ENCODE results near the gene AGBL4.

The AGBL4 gene

GRCh38 chr1:48644905-48645605 is 1378.7 kb downstream of the AGBL4 start:
- DNase-seq (ENCODE audit: low read depth), result no peak

GRCh38 chr1:48644190-48644900 is 1379.4 kb downstream of the AGBL4 start:
- DNase-seq (ENCODE audit: low read depth), result no peak

- no peak for DNase-seq (ENCODE audit: low read depth)
Measured at GRCh38 chr1:48643193-48643592, 1380.6 kb downstream of the AGBL4 start.

- no peak for DNase-seq (ENCODE audit: low read depth)
Measured at GRCh38 chr1:48640836-48641492, 1382.8 kb downstream of the AGBL4 start.

- no peak for DNase-seq (ENCODE audit: low read depth)
Measured at GRCh38 chr1:48629867-48630266, 1393.9 kb downstream of the AGBL4 start.

- DNase-seq (ENCODE audit: low read depth), result no peak
Measured at GRCh38 chr1:48627486-48627885, 1396.3 kb downstream of the AGBL4 start.

- DNase-seq (ENCODE audit: low read depth), result peak; percentile 14
Measured at GRCh38 chr1:48619539-48619938, 1404.2 kb downstream of the AGBL4 start.

GRCh38 chr1:48617252-48617651 is 1406.5 kb downstream of the AGBL4 start:
- DNase-seq (ENCODE audit: low read depth), result peak; percentile 10

- DNase-seq (ENCODE audit: low read depth), result no peak
Measured at GRCh38 chr1:48616710-48617109, 1407.0 kb downstream of the AGBL4 start.

GRCh38 chr1:48611841-48612240 is 1411.9 kb downstream of the AGBL4 start:
- DNase-seq (ENCODE audit: low read depth), result no peak

GRCh38 chr1:48610628-48611542 is 1412.9 kb downstream of the AGBL4 start:
- DNase-seq (ENCODE audit: low read depth), result no peak

GRCh38 chr1:48608882-48609281 is 1414.9 kb downstream of the AGBL4 start:
- no peak for DNase-seq (ENCODE audit: low read depth)

GRCh38 chr1:48603222-48603621 is 1420.5 kb downstream of the AGBL4 start:
- DNase-seq (ENCODE audit: low read depth), result no peak

GRCh38 chr1:48602349-48602748 is 1421.4 kb downstream of the AGBL4 start:
- no peak for DNase-seq (ENCODE audit: low read depth)

GRCh38 chr1:48600182-48600581 is 1423.6 kb downstream of the AGBL4 start:
- DNase-seq (ENCODE audit: low read depth), result no peak

- no peak for DNase-seq (ENCODE audit: low read depth)
Measured at GRCh38 chr1:48597663-48598062, 1426.1 kb downstream of the AGBL4 start.

- no peak for DNase-seq (ENCODE audit: low read depth)
Measured at GRCh38 chr1:48596046-48596445, 1427.7 kb downstream of the AGBL4 start.

- DNase-seq (ENCODE audit: low read depth), result no peak
Measured at GRCh38 chr1:48595613-48596012, 1428.1 kb downstream of the AGBL4 start.

GRCh38 chr1:48592330-48592729 is 1431.4 kb downstream of the AGBL4 start:
- no peak for DNase-seq (ENCODE audit: low read depth)

- DNase-seq (ENCODE audit: low read depth), result no peak
Measured at GRCh38 chr1:48591181-48591580, 1432.6 kb downstream of the AGBL4 start.

GRCh38 chr1:48588061-48588460 is 1435.7 kb downstream of the AGBL4 start:
- DNase-seq (ENCODE audit: low read depth), result no peak

- no peak for DNase-seq (ENCODE audit: low read depth)
Measured at GRCh38 chr1:48582408-48582807, 1441.3 kb downstream of the AGBL4 start.
